ENCODE results near the gene TGM3.

GRCh38 chr20:2358006-2358405 lies 62.2 kb downstream of the TGM3 start:
- TF ChIP-seq POLR2AphosphoS5 (IDR thresholded peaks at IDR 0.05; ENCODE audit: low read depth, low read length) = no peak
- no peak for TF ChIP-seq SPI1 (IDR thresholded peaks at IDR 0.05; ENCODE audit: low read depth, low read length)
- no peak for TF ChIP-seq POLR2A (IDR thresholded peaks at IDR 0.05; ENCODE audit: low read depth, low read length)
- TF ChIP-seq PAX5 (IDR thresholded peaks at IDR 0.05; ENCODE audit: insufficient read depth, low read length, severe bottlenecking) = no peak

Data from GM12891 (cell line).